Measurements from ENCODE around the gene SORBS1.

Gene SORBS1

DNA sequence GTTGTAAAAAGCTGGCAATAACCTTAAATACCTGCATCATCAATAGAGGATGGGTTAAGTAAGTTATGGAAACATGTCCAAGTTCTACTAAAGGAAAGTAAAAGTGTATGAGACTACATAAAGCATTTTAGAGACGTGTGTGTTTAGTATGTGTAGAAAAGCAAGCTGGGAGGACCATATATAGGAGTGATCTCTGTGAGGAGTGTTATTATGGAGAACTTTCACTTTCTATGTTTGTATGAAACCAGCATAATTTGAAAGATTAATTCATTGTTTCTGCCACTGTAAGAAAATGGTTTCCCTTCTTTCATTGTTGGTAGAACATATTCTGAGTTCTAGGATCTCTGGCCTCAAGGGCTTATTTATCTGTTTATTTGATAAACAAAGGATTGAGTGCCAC is 251.2 kb downstream of the SORBS1 start:
- in situ Hi-C loops (cut with HindIII; ENCODE audit: low sequenced_read_pairs), result loop anchor here (5.0 kb wide), 1 partner anchor 42 kb away; no protein-coding TSS in a partner anchor
- TF ChIP-seq, protein P1, sequence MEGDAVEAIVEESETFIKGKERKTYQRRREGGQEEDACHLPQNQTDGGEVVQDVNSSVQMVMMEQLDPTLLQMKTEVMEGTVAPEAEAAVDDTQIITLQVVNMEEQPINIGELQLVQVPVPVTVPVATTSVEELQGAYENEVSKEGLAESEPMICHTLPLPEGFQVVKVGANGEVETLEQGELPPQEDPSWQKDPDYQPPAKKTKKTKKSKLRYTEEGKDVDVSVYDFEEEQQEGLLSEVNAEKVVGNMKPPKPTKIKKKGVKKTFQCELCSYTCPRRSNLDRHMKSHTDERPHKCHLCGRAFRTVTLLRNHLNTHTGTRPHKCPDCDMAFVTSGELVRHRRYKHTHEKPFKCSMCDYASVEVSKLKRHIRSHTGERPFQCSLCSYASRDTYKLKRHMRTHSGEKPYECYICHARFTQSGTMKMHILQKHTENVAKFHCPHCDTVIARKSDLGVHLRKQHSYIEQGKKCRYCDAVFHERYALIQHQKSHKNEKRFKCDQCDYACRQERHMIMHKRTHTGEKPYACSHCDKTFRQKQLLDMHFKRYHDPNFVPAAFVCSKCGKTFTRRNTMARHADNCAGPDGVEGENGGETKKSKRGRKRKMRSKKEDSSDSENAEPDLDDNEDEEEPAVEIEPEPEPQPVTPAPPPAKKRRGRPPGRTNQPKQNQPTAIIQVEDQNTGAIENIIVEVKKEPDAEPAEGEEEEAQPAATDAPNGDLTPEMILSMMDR (IDR thresholded peaks at IDR 0.05; ENCODE audit: low read depth, low read length, missing control alignments), result no peak
- no peak for DNase-seq (ENCODE audit: low read depth)
- no peak overlapping the region for H3K4me3 ChIP-seq (ENCODE audit: low read depth, low read length)

DNA sequence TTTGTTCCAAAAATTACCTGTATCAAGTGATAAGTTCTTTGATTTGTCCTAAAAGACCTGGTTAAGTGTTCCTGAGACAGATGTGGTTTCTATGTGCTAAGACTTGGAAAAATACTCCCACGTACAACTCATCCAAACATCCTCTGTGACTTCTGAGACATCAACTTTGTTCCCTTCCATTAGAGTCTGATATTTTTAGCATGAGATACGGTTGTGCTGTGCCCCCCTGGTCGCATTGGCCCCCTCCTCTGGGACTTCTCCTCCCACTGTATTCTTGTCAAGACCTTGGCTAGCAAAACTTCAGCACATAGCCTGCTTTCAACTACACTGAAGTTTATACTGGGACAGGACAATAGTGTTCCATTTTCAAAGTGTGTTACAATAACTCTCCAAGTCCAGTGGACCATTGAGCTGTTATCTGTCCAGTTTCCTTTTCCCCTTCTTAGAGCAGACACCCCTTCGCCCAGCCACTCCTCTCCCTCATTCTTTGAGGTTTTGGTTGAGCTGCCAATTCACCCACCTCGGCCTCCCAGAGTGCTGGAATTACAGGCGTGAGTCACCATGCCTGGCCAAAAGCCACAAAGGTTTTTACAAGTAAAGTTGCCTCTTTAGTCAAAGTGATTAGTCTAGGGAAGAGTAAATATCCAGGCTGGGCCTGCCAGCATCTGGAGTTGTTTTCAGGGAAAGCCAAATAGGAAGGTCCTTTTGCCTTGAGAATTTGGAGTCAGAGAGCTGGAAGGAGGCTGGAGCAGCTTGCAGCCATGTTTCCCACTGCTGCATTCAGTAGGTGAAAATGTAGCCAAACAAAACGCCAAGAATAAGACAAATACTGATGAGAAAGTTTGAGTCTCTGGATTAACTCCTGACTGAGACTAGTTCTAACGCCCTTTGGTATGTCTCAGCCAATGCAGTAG is 252.5 kb downstream of the SORBS1 start:
- TF ChIP-seq, protein P1 (IDR thresholded peaks at IDR 0.05; ENCODE audit: low read depth, low read length, missing control alignments), result no peak
- no peak overlapping the region for H3K4me3 ChIP-seq (ENCODE audit: low read depth, low read length)
- in situ Hi-C loops (cut with HindIII; ENCODE audit: low sequenced_read_pairs), result loop anchor here (5.0 kb wide), 1 partner anchor 44 kb away; no protein-coding TSS in a partner anchor
- peak; percentile 99 for DNase-seq (ENCODE audit: low read depth)

DNA sequence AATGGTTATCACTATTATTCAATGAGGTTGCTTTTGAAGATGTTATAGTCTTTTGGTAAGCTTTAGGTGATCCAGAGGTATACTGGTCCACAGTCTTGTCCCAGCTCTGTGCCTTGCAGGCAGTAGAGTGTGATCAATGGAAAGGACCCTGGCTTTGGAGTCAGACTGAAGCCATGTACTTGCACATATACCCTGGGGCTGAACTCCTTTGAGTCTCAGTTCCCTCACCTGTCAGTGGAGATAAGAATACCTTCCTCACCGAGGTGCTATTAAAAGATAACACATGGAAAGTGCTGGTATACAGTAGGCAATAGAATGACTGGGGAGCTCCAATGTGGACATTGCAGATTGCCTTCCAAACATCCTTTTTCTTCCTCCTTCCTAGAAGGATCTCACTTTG is 254.3 kb downstream of the SORBS1 start:
- TF ChIP-seq, protein P1 (IDR thresholded peaks at IDR 0.05; ENCODE audit: low read depth, low read length, missing control alignments), result no peak
- H3K4me3 ChIP-seq (ENCODE audit: low read depth, low read length), result no peak overlapping the region
- in situ Hi-C loops (cut with HindIII; ENCODE audit: low sequenced_read_pairs), result loop anchor here (5.0 kb wide), 1 partner anchor 45 kb away; no protein-coding TSS in a partner anchor
- no peak for DNase-seq (ENCODE audit: low read depth)

DNA sequence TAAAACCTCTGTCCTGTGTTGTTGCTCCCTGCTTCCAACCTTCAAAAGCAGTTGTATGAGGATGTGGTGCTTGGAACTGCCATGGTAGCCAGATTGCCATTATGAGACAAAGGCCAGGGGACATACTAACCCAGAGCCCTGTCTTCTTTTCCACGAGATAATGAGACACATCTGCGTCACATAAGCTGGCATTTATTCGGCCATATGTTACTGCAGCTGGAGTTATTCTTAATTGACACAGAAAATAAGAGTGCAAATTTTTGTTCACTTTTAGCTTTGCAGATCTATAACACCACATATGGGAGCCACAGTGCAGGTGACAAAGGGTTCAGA is 254.9 kb downstream of the SORBS1 start:
- no peak overlapping the region for H3K4me3 ChIP-seq (ENCODE audit: low read depth, low read length)
- no peak for DNase-seq (ENCODE audit: low read depth)
- in situ Hi-C loops (cut with HindIII; ENCODE audit: low sequenced_read_pairs), result loop anchor here (5.0 kb wide), 1 partner anchor 46 kb away; no protein-coding TSS in a partner anchor
- TF ChIP-seq, protein P1 (IDR thresholded peaks at IDR 0.05; ENCODE audit: low read depth, low read length, missing control alignments), result no peak

DNA sequence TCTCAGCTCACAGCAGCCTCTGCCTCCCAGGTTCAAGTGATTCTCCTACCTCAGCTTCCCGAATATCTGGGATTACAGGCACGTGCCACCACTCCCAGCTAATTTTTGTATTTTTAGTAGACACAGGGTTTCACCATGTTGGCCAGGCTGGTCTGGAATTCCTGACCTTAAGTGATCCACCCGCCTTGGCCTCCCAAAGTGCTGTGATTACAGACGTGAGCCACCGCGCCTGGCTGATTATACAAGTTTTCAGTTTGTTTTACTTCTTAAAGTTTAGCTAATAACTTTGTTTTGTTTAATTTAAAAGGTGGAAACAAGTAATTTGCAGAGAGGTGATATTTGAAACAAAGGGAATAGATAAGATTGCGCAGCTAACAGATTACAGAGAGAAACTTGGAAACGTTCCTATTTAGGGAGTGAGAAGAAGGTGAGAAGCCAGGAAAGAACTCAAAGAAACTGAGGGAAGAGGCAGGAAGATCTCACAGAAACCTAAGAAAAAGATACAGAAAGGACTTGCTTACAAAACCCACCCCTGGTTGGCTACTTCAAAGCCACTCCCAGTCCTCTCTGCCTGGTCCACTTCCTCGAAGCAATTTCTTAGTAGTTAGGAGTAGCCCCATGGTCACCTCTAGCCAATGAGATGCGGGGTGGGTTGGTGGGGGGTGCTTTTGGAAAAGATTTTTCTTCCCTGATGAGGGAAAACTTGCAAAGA is 255.4 kb downstream of the SORBS1 start:
- in situ Hi-C loops (cut with HindIII; ENCODE audit: low sequenced_read_pairs), result loop anchor here (5.0 kb wide), 1 partner anchor 47 kb away; no protein-coding TSS in a partner anchor
- H3K4me3 ChIP-seq (ENCODE audit: low read depth, low read length), result no peak overlapping the region
- no peak for DNase-seq (ENCODE audit: low read depth)
- TF ChIP-seq, protein P1 (IDR thresholded peaks at IDR 0.05; ENCODE audit: low read depth, low read length, missing control alignments), result no peak

DNA sequence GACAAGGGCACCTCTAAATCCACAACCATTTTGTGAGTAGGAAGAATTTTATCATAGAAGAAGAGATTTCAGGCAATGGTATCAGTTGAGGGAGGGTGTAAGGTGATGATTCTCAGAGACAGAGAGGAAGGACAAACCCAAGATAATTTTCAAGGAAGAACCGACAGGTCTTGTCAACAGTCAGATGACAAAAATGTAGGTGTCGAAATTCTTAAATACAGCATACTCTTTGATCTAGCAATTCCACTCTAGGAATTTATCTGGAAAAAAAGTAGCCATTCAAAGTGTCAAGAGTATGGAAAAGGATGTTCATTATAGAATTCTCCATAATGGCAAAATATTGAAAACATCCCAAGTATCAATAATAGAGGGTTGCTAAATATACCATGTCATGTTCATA is 256.2 kb downstream of the SORBS1 start:
- in situ Hi-C loops (cut with HindIII; ENCODE audit: low sequenced_read_pairs), result loop anchor here (5.0 kb wide), 1 partner anchor 47 kb away; no protein-coding TSS in a partner anchor
- DNase-seq (ENCODE audit: low read depth), result no peak
- TF ChIP-seq, protein P1 (IDR thresholded peaks at IDR 0.05; ENCODE audit: low read depth, low read length, missing control alignments), result no peak
- H3K4me3 ChIP-seq (ENCODE audit: low read depth, low read length), result no peak overlapping the region

All from astrocyte of the cerebellum (primary cell).